ENCODE results near the gene NUP210.

NUP210 gene

GRCh38 chr3:13372656-13373055 is 47.5 kb downstream of the NUP210 start:
- DNase-seq: no peak

DNA sequence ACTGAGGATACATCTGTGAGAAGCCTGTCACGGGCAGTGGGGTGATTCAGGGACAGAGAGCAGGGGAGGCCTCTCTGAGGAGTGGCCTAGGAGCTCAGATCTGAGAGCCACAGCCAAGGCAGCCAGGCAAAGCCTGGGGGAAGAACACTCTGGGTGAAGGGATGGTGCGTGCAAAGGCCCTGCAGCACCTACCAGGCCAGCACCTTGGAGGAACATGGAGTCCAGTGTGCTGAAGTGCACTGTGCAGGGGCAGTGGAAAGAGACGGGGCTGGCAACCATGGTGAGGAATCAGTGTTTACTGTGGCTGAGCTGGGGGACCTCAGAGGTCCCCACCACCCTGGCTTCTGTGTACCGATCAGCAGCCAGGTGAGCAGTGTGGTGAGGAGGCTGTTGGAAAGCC is 48.0 kb downstream of the NUP210 start:
- no peak for DNase-seq

- DNase-seq: no peak
Measured at GRCh38 chr3:13371100-13372075, 48.7 kb downstream of the NUP210 start.

- no peak for DNase-seq
Measured at GRCh38 chr3:13370609-13371008, 49.5 kb downstream of the NUP210 start.

DNA sequence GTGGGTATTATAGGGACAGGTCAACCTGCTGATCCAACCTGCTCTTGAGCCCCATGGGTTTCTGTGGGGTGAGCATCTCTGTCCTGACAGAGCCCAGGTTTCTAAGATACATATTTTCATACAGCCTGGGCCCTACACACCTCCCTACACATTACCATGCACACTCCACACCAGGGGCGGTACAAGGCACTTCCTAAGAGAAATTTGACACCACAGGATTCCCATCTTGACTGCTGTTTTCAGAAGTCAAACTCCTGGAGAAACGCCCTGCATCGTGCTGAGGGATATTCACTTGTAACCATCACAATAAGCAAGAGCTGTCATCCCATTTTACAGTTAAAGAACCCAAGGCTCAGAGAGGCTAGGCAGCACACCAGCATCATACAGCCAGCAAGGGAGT is 50.1 kb downstream of the NUP210 start:
- no peak for DNase-seq

- DNase-seq: no peak
Measured at GRCh38 chr3:13368834-13369233, 51.3 kb downstream of the NUP210 start.

- DNase-seq: no peak
Measured at GRCh38 chr3:13367728-13368127, 52.4 kb downstream of the NUP210 start.

GRCh38 chr3:13365390-13366379 is 54.4 kb downstream of the NUP210 start:
- no peak for DNase-seq

GRCh38 chr3:13364602-13365271 is 55.4 kb downstream of the NUP210 start:
- no peak for DNase-seq

- no peak for DNase-seq
Measured at GRCh38 chr3:13362551-13362950, 57.6 kb downstream of the NUP210 start.

DNA sequence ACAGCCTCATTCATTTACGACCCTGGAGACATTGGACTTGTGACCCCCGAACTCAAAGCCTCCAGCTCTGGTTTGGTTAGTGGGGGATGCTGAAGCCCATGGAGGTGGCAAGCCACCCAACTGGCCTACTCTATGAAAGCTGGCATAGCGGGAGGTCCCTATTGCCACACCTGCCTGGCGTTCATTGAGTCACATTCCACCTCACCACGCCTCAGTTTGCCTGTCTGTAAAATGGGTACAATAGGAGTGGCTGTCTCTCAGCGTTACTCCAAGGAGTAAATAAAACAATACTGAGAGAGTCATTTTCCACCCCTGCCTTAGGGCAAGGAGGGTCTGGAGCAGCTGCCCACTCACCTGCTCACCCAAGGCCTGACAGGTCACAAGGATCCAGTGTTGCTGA is 60.2 kb downstream of the NUP210 start:
- no peak for DNase-seq

- DNase-seq: no peak
Measured at GRCh38 chr3:13358643-13359042, 61.5 kb downstream of the NUP210 start.

GRCh38 chr3:13358051-13358450 is 62.1 kb downstream of the NUP210 start:
- no peak for DNase-seq

DNA sequence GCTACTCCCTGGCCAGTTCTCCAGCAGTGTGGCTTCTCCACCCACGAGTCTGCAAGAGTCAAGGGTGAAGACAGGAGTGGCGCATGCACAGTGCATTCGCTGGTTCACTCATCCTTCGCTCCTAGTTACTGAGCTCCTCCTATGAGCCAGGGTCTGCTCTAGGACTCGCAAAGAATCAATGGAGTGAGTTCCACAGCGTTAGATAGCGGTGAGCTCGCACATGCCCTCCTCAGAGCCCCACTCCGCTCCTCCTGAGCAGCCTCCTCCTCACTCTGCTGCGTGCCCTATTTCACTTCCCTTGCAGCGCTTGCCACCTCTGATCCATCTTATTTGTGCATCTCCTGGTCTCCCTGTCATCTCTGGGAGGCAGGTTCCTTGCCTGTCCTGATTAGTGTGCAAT is 63.0 kb downstream of the NUP210 start:
- DNase-seq: no peak

- no peak for DNase-seq
Measured at GRCh38 chr3:13353936-13354542, 66.1 kb downstream of the NUP210 start.

DNA sequence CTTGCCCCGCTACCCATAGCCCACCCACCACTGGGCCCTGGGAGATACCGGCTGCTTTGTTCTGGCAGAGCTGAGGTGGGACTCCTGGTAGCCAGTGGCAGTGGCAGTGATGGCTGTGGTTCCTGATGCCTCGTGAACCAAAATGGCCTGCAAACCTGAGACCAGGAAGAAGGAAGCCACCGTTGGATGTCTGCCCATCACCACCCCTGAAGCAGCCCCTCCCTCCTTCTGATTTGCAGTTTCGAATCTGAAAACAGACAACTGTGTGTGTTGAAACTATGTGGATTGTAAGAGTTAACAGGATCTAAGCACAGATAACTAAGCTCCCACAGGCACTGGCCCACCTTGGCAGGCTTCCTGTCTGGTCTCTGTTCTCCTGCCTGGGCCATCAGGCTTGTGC is 66.6 kb downstream of the NUP210 start:
- DNase-seq: no peak

DNA sequence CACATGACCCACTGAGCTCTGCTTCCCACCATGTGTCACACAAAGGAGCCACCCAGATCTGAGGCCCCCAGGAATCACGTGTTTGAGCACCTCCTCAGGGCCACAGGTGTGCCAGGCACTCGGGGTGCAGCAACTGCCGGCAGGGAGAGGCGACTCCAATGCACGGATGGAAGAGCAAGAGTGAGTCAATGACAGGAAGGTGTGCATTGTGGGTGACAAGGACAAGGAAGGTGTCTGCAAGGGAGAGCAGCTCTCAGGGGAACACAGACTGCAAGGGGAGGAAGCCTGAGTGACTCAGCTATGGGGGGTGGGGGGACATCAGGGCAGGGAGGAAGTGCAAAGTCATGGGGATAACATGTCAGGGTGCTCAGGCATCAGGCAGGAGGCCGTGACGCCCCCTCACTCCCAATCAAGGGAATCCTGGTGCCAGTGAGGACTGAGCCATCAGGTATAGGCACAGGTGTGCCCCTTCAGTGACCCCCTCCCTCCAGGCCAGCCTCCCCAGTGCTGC is 67.4 kb downstream of the NUP210 start:
- no peak for DNase-seq

DNA sequence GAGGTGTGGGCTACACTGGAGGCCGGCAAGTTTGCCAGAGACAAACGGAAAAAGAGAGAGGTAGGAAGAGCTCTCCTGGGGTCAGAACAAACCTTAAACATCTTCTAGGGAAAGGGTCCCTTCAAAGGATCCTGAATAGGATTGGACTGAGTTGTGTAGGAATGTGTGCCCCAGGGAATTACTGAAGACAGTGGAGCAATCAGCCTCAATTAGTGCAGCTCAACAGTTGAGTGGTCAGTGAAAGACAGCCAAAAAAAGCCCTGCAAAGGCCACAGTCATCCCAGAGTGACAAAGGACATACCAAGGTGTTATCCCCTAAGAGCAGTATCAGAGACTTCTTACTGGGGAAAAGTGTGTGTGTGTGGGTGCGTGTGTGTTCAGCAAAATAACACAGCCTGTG is 70.3 kb downstream of the NUP210 start:
- DNase-seq: no peak

GRCh38 chr3:13348661-13349396 is 71.3 kb downstream of the NUP210 start:
- no peak for DNase-seq

GRCh38 chr3:13348100-13348499 is 72.0 kb downstream of the NUP210 start:
- no peak for DNase-seq

- no peak for DNase-seq
Measured at GRCh38 chr3:13347390-13347950, 72.7 kb downstream of the NUP210 start.

All from activated CD4-positive, alpha-beta T cell treated with anti-CD3 and anti-CD28 coated beads, Interleukin-2, amount 50 U/mL, for 1 hour (primary cell).